Stomach (tissue), 9 donors: Measurements from ENCODE around the gene ZNF597. TPM values are rescaled to one million over a fixed set of nuclear protein-coding genes. Genes with fewer than 3 reads are reported as not detected.

Experiments
- DNase-seq, 2 donors: peaks; one replicate each; pipeline versions ENCODE4 v3.0.0 to v3.0.0-alpha.2; 2013 to 2019
- H3K27ac ChIP-seq, 5 donors: fragments of 200-600 bp in 4 of 5; sonication (generic) in 4 of 5; one replicate each; pipeline ENCODE4 v1.5.1; 2013 to 2019; ENCODE audit warnings: mild to moderate bottlenecking in 1 of 5, moderate library complexity in 1 of 5
- H3K27me3 ChIP-seq, 3 donors: fragments of 200-600 bp; sonication (generic); one replicate each; pipeline ENCODE4 v1.5.1; 2017 to 2019; ENCODE audit warnings: mixed run types in 1 of 3
- H3K36me3 ChIP-seq, 4 donors: fragments of 200-600 bp; sonication (generic); 1 replicate in 3 of 4; 2 replicates in 1 of 4; pipeline ENCODE4 v1.5.1; 2016 to 2019
- H3K4me1 ChIP-seq, 4 donors: fragments of 200-600 bp; sonication (generic); one replicate each; pipeline ENCODE4 v1.5.1; 2016 to 2019
- H3K4me3 ChIP-seq, 4 donors: fragments of 200-600 bp; sonication (generic) in 3 of 4; one replicate each; pipeline ENCODE4 v1.5.1; 2016 to 2019; ENCODE audit warnings: mild to moderate bottlenecking in 1 of 4
- H3K9me3 ChIP-seq, 4 donors: fragments of 200-600 bp; sonication (generic); one replicate each; pipeline ENCODE4 v1.5.1; 2016 to 2019
- CTCF ChIP-seq, 7 experiments: fragments of 450-650 bp in 4 of 7; fragments of 200-600 bp in 3 of 7; sonication (generic) in 3 of 7; IDR thresholded peaks; one replicate each; pipeline ENCODE4 v1.5.1; 2016 to 2019; ENCODE audit warnings: antibody characterized with exemption in 7 of 7, control low read depth in 2 of 7, mild to moderate bottlenecking in 1 of 7
- EP300 ChIP-seq: sonication (generic); formaldehyde crosslinking; IDR thresholded peaks from one replicate; pipeline ENCODE4 v1.6.1; 2017; ENCODE audit warnings: antibody characterized with exemption
- POLR2A ChIP-seq, 4 donors: fragments of 450-650 bp; IDR thresholded peaks; one replicate each; pipeline ENCODE4 v1.6.1; 2016; ENCODE audit warnings: antibody characterized with exemption in 4 of 4, control low read depth in 2 of 4, mild to moderate bottlenecking in 1 of 4, moderate library complexity in 1 of 4
- POLR2AphosphoS5 ChIP-seq, 3 donors: sonication (generic); formaldehyde crosslinking; IDR thresholded peaks; one replicate each; pipeline ENCODE4 v1.6.1; 2016; ENCODE audit warnings: antibody characterized with exemption in 3 of 3
- WGBS, 5 donors: extraction: QIAGEN DNeasy Blood & Tissue Kit in 3 of 5; methylation state at CpG; one replicate each; pipeline versions ENCODE4 v1.1.5 to v1.1.7; 2013 to 2018; 5-methylcytosine and 5-hydroxymethylcytosine counted together
- intact Hi-C: fragments of 100-400 bp; cut with DNase I; formaldehyde crosslinking; loops from one replicate; pipeline ENCODE4 v1.15.1; 2023; ENCODE audit warnings: low total_unique reads
- polyA plus RNA-seq, 3 donors: library from polyadenylated mRNA; stranded (reverse); fragments of 200-250 nt; gene quantifications; one replicate each; pipeline ENCODE4 v1.2.3, GENCODE V29; 2013
- total RNA-seq, 5 donors: library from RNA; depleted of rRNA; stranded (reverse); fragments of >200 nt; gene quantifications; one replicate each; pipeline versions ENCODE4 v1.1.0 to v1.2.3, GENCODE V29; 2014 to 2016
- donor health status: healthy with polysubstance abuse.
- donor health status: Bipolar disorder and iron deficiency.
- donor health status: healthy.

The ZNF597 gene
- total and polyA plus RNA-seq, 8 donors, result 0.45 to 2.2 (median 0.78) TPM; not detected in 1

GRCh38 chr16:3488801-3489200, 45.5 kb upstream of the ZNF597 start:
- intact Hi-C loops, result no loop called here
- Histone ChIP-seq H3K4me1 (peaks cover 0 to 12% (median 8%) of the 10 kb centered on the region in 4 donors), H3K9me3 (no peaks in the 10 kb centered on the region), H3K27ac (no peak overlapping the region), H3K27me3 (no peaks in the 10 kb centered on the region), H3K4me3 (no peak overlapping the region), H3K36me3 (peaks cover 31 to 45% (median 45%) of the 10 kb centered on the region in 4 donors)
- 72 to 82% (median 79%) methylated on average over 9 of the region's 13 CpGs for WGBS, 5 donors
- no peak for DNase-seq
- no peak for TF ChIP-seq CTCF (IDR thresholded peaks at IDR 0.05)
- no peak for TF ChIP-seq POLR2AphosphoS5 (IDR thresholded peaks at IDR 0.05)
- TF ChIP-seq POLR2A (IDR thresholded peaks at IDR 0.05), result no peak
- TF ChIP-seq EP300, result no peak

- Histone ChIP-seq H3K27ac (no peak overlapping the region), H3K4me1 (peaks cover 0 to 12% (median 8%) of the 10 kb centered on the region in 4 donors), H3K36me3 (peaks cover 41 to 55% (median 55%) of the 10 kb centered on the region in 4 donors), H3K4me3 (no peak overlapping the region), H3K9me3 (no peaks in the 10 kb centered on the region), H3K27me3 (no peaks in the 10 kb centered on the region)
- no peak for DNase-seq
- intact Hi-C loops, result no loop called here
- WGBS, 5 donors, result 84 to 86% (median 86%) methylated on average over 19 to 24 of the region's 24 CpGs
- TF ChIP-seq CTCF (IDR thresholded peaks at IDR 0.05) (no peak), POLR2AphosphoS5 (IDR thresholded peaks at IDR 0.05) (no peak), EP300 (no peak), POLR2A (IDR thresholded peaks at IDR 0.05) (no peak)
Measured at GRCh38 chr16:3487521-3488410, 44.5 kb upstream of the ZNF597 start.

- Histone ChIP-seq H3K36me3 (peaks cover 52 to 66% (median 66%) of the 10 kb centered on the region in 4 donors), H3K4me3 (no peak overlapping the region), H3K27me3 (no peaks in the 10 kb centered on the region), H3K9me3 (no peaks in the 10 kb centered on the region), H3K27ac (no peak overlapping the region), H3K4me1 (peaks cover 0 to 11% (median 7%) of the 10 kb centered on the region in 4 donors)
- no peak for TF ChIP-seq POLR2A (IDR thresholded peaks at IDR 0.05)
- intact Hi-C loops, result no loop called here
- DNase-seq, result no peak
- WGBS, 5 donors, result 91 to 94% (median 92%) methylated on average over 16 to 24 of the region's 24 CpGs
Measured at GRCh38 chr16:3486506-3487215, 43.4 kb upstream of the ZNF597 start.

GRCh38 chr16:3485821-3486505, 42.7 kb upstream of the ZNF597 start:
- 86 to 92% (median 91%) methylated on average over 16 to 20 of the region's 20 CpGs for WGBS, 5 donors
- peaks cover 57 to 73% (median 73%) of the 10 kb centered on the region in 4 donors for H3K36me3 ChIP-seq
- no peaks in the 10 kb centered on the region for H3K27me3 ChIP-seq
- peaks cover 0 to 4% (median 1%) of the 10 kb centered on the region in 4 donors for H3K4me1 ChIP-seq
- TF ChIP-seq CTCF (IDR thresholded peaks at IDR 0.05), result no peak
- no peak for TF ChIP-seq POLR2A (IDR thresholded peaks at IDR 0.05)
- no peak for TF ChIP-seq POLR2AphosphoS5 (IDR thresholded peaks at IDR 0.05)
- TF ChIP-seq EP300, result no peak
- H3K4me3 ChIP-seq, result no peak overlapping the region
- no peak for DNase-seq
- intact Hi-C loops, result no loop called here
- no peak overlapping the region for H3K27ac ChIP-seq
- H3K9me3 ChIP-seq, result no peaks in the 10 kb centered on the region
